ENCODE results near the gene MAPK8IP3. TPM values are rescaled to one million over a fixed set of nuclear protein-coding genes. Genes with fewer than 3 reads are reported as not detected.
A peak's percentile ranks its signal among the peaks of the same experiment; 100 is the strongest.

The MAPK8IP3 gene
- total RNA-seq, 1 experiment from 2014 or later, result 77.4 TPM

- no peak overlapping the region for H3K27ac Mint-ChIP-seq (ENCODE audit: low read depth, unreplicated experiment)
- POLR2A ChIA-PET, result interaction anchor here (0.6 to 6.1 kb wide), 7 partner anchors 9 to 359 kb away, joined by 3 to 137 read pairs (median 4); partner anchors contain the start of genes EME2, MAPK8IP3, MRPS34 and NME3
- H3K27me3 Mint-ChIP-seq (ENCODE audit: insufficient read depth, unreplicated experiment), result no peaks in the 10 kb centered on the region
- intact Hi-C loops (cut with micrococcal nuclease), result no loop called here
- peaks cover 65% of the 10 kb centered on the region for H3K36me3 Mint-ChIP-seq (ENCODE audit: insufficient read depth, unreplicated experiment)
- peak overlapping the region; percentile 88 for H3K4me3 Mint-ChIP-seq (ENCODE audit: unreplicated experiment)
- CTCF ChIA-PET, result interaction anchor here (1.3 kb wide), 1 partner anchor 73 kb away, joined by 3 read pairs; no protein-coding TSS in a partner anchor
- DNase-seq (ENCODE audit: unreplicated experiment), result no peak
- peaks cover 6% of the 10 kb centered on the region for H3K4me1 Mint-ChIP-seq (ENCODE audit: insufficient read depth, unreplicated experiment)
- TF ChIP-seq CTCF (IDR thresholded peaks at IDR 0.05; ENCODE audit: unreplicated experiment), result no peak
- BruUV-seq (replicated peaks), result no TSS peak
- H3K9me3 Mint-ChIP-seq (ENCODE audit: unreplicated experiment), result no peaks in the 10 kb centered on the region
Observed at GRCh38 chr16:1779741-1780676, 74.0 kb downstream of the MAPK8IP3 start.

- CTCF ChIA-PET, result interaction anchor here (1.3 kb wide), 1 partner anchor 73 kb away, joined by 3 read pairs; no protein-coding TSS in a partner anchor
- DNase-seq (ENCODE audit: unreplicated experiment), result no peak
- Mint-ChIP-seq H3K27me3 (ENCODE audit: insufficient read depth, unreplicated experiment) (no peaks in the 10 kb centered on the region), H3K4me1 (ENCODE audit: insufficient read depth, unreplicated experiment) (peaks cover 9% of the 10 kb centered on the region), H3K27ac (ENCODE audit: low read depth, unreplicated experiment) (no peak overlapping the region), H3K4me3 (ENCODE audit: unreplicated experiment) (peak overlapping the region; percentile 88), H3K9me3 (ENCODE audit: unreplicated experiment) (no peaks in the 10 kb centered on the region), H3K36me3 (ENCODE audit: insufficient read depth, unreplicated experiment) (peaks cover 65% of the 10 kb centered on the region)
- no peak for TF ChIP-seq CTCF (IDR thresholded peaks at IDR 0.05; ENCODE audit: unreplicated experiment)
- intact Hi-C loops (cut with micrococcal nuclease), result no loop called here
- TSS peak; percentile 49 for BruUV-seq (replicated peaks)
- POLR2A ChIA-PET, result interaction anchor here (0.7 to 6.1 kb wide), 7 partner anchors 9 to 185 kb away, joined by 3 to 137 read pairs (median 5); partner anchors contain the start of genes EME2, MAPK8IP3, MRPS34 and NME3
Observed at GRCh38 chr16:1780677-1781072, 74.7 kb downstream of the MAPK8IP3 start.

GRCh38 chr16:1781254-1781653 lies 75.3 kb downstream of the MAPK8IP3 start:
- H3K9me3 Mint-ChIP-seq (ENCODE audit: unreplicated experiment), result no peaks in the 10 kb centered on the region
- H3K36me3 Mint-ChIP-seq (ENCODE audit: insufficient read depth, unreplicated experiment), result peaks cover 64% of the 10 kb centered on the region
- peaks cover 9% of the 10 kb centered on the region for H3K4me1 Mint-ChIP-seq (ENCODE audit: insufficient read depth, unreplicated experiment)
- ChIA-PET POLR2A (interaction anchor here (0.6 to 6.1 kb wide), 16 partner anchors 10 to 1020 kb away, joined by 3 to 137 read pairs (median 8); partner anchors contain the start of genes CRAMP1, EME2, FAHD1 and HAGH), CTCF (no interaction called here)
- no peaks in the 10 kb centered on the region for H3K27me3 Mint-ChIP-seq (ENCODE audit: insufficient read depth, unreplicated experiment)
- no TSS peak for BruUV-seq (replicated peaks)
- no peak for DNase-seq (ENCODE audit: unreplicated experiment)
- peak overlapping the region; percentile 88 for H3K4me3 Mint-ChIP-seq (ENCODE audit: unreplicated experiment)
- intact Hi-C loops (cut with micrococcal nuclease), result no loop called here
- no peak for TF ChIP-seq CTCF (IDR thresholded peaks at IDR 0.05; ENCODE audit: unreplicated experiment)
- peak overlapping the region; percentile 78 for H3K27ac Mint-ChIP-seq (ENCODE audit: low read depth, unreplicated experiment)

DNA sequence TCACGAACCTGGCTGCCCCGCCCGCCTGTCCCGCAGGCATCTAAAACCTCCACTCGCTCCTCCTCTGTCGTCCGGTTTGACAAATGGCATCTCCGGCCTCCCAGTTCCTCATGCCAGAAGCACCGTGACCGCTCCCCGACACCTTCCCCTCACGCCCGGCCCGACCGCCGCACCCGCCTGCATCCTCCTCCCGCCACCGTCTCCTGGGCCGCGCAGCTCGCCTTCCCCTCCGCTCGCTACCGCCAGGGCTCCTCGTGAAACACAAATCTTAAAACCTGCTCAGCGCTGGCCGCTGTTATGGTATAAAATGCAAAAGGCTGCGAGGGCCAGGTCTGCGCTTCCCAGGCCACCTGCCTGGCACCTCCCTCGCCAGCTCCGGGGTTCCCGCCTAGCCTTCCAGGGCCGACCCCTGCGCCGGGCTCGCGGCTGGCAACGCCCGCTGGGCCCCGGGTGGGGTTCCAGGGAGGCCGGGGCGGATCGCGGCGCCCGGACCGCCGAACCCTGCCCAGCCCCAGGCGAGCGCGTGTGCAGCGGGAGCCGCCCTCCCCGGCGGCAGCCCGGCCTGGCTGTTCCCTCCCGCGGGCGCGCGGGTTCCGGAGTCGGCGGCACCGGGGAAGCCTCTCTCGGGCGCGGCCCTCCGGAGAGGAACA lies 75.9 kb downstream of the MAPK8IP3 start:
- no peak for TF ChIP-seq CTCF (IDR thresholded peaks at IDR 0.05; ENCODE audit: unreplicated experiment)
- no peak for DNase-seq (ENCODE audit: unreplicated experiment)
- Mint-ChIP-seq H3K36me3 (ENCODE audit: insufficient read depth, unreplicated experiment) (peaks cover 58% of the 10 kb centered on the region), H3K9me3 (ENCODE audit: unreplicated experiment) (no peaks in the 10 kb centered on the region), H3K27me3 (ENCODE audit: insufficient read depth, unreplicated experiment) (no peaks in the 10 kb centered on the region), H3K27ac (ENCODE audit: low read depth, unreplicated experiment) (peak overlapping the region; percentile 78), H3K4me1 (ENCODE audit: insufficient read depth, unreplicated experiment) (peaks cover 9% of the 10 kb centered on the region), H3K4me3 (ENCODE audit: unreplicated experiment) (peak overlapping the region; percentile 88)
- ChIA-PET POLR2A (interaction anchor here (0.6 to 6.1 kb wide), 40 partner anchors 10 to 1812 kb away, joined by 3 to 137 read pairs (median 6); partner anchors contain the start of genes CRAMP1, EME2, FAHD1 and HAGH), CTCF (interaction anchor here (0.6 kb wide), 1 partner anchor 463 kb away, joined by 4 read pairs; no protein-coding TSS in a partner anchor)
- no TSS peak for BruUV-seq (replicated peaks)
- intact Hi-C loops (cut with micrococcal nuclease), result no loop called here

All from MCF 10A (cell line).